Embryonic facial prominence (tissue), 1 donor: ENCODE measurements around the gene CLEC4G.
"Not testable (repeated sequence)": the region's sequence is repeated elsewhere in the genome, so short reads cannot be mapped to it uniquely, and the experiment has no call there.

Experiments used
- DNase-seq: peaks from one replicate; pipeline ENCODE4 v3.0.0-alpha.2; 2016; ENCODE audit errors: extremely low spot score

The CLEC4G gene

GRCh38 chr19:7746903-7747884 lies 15.3 kb upstream of the CLEC4G start, which contains the start of gene CD209:
CD209 (minus strand) TSS chr19:7747534; CDS start chr19:7747511, 23 bp downstream.
- no peak for DNase-seq

- not testable (repeated sequence) for DNase-seq
Observed at GRCh38 chr19:7746306-7746705, 14.4 kb upstream of the CLEC4G start.

GRCh38 chr19:7744871-7745650 lies 13.2 kb upstream of the CLEC4G start:
- DNase-seq, result no peak

- no peak for DNase-seq
Observed at GRCh38 chr19:7744199-7744786, 12.4 kb upstream of the CLEC4G start.

- DNase-seq, result no peak
Observed at GRCh38 chr19:7743425-7743841, 11.5 kb upstream of the CLEC4G start.

GRCh38 chr19:7742991-7743390 lies 11.1 kb upstream of the CLEC4G start:
- no peak for DNase-seq

GRCh38 chr19:7742575-7742974 lies 10.7 kb upstream of the CLEC4G start:
- DNase-seq, result no peak

GRCh38 chr19:7740682-7741054 lies 8.8 kb upstream of the CLEC4G start:
- no peak for DNase-seq

- DNase-seq, result no peak
Observed at GRCh38 chr19:7739801-7740681, 8.1 kb upstream of the CLEC4G start.

- DNase-seq, result no peak
Observed at GRCh38 chr19:7739211-7739755, 7.4 kb upstream of the CLEC4G start.

GRCh38 chr19:7738023-7738422 lies 6.1 kb upstream of the CLEC4G start:
- no peak for DNase-seq

GRCh38 chr19:7737215-7737614 lies 5.3 kb upstream of the CLEC4G start:
- DNase-seq, result no peak

- DNase-seq, result no peak
Observed at GRCh38 chr19:7736148-7736547, 4.2 kb upstream of the CLEC4G start.

GRCh38 chr19:7734220-7735203 lies 2.6 kb upstream of the CLEC4G start:
- DNase-seq, result no peak

GRCh38 chr19:7733376-7733775 lies 1.5 kb upstream of the CLEC4G start:
- DNase-seq, result no peak

GRCh38 chr19:7731615-7732014 lies 295 bp downstream of the CLEC4G start:
- DNase-seq, result no peak

- DNase-seq, result no peak
Observed at GRCh38 chr19:7731218-7731595, 703 bp downstream of the CLEC4G start.

- no peak for DNase-seq
Observed at GRCh38 chr19:7730286-7731217, 1.4 kb downstream of the CLEC4G start.

- DNase-seq, result no peak
Observed at GRCh38 chr19:7729831-7730285, 2.1 kb downstream of the CLEC4G start.
